SH-SY5Y (cell line): ENCODE data around the gene GAK.

Experiments used
- GATA2 ChIP-seq: IDR thresholded peaks from 2 replicates; pipeline ENCODE4 v1.6.1; 2011; ENCODE audit warnings: mild to moderate bottlenecking, low read depth, low read length
- GATA3 ChIP-seq: IDR thresholded peaks from 2 replicates; pipeline ENCODE4 v1.6.1; 2011; ENCODE audit warnings: low read depth, mild to moderate bottlenecking, low read length, moderate library complexity

Gene GAK

GRCh38 chr4:829761-830600 is 102.1 kb downstream of the GAK start:
- TF ChIP-seq GATA2 (no peak), GATA3 (no peak)

- TF ChIP-seq GATA3 (no peak), GATA2 (no peak)
These were observed 102.8 kb downstream of the GAK start for GRCh38 chr4:829291-829690.

- TF ChIP-seq GATA3, result no peak
- no peak for TF ChIP-seq GATA2
These were observed 103.4 kb downstream of the GAK start for GRCh38 chr4:828641-829271.

- TF ChIP-seq GATA3 (no peak), GATA2 (no peak)
These were observed 104.7 kb downstream of the GAK start for GRCh38 chr4:827209-828081.

GRCh38 chr4:826508-827208 is 105.5 kb downstream of the GAK start:
- TF ChIP-seq GATA2 (no peak), GATA3 (no peak)

GRCh38 chr4:825971-826330 is 106.2 kb downstream of the GAK start, which contains the start of gene CPLX1:
Gene CPLX1, minus strand, starts transcription at chr4:826129. Its CDS starts 1,607 bp downstream, at chr4:824522.
- no peak for TF ChIP-seq GATA3
- no peak for TF ChIP-seq GATA2

GRCh38 chr4:825063-825970 is 106.8 kb downstream of the GAK start:
- TF ChIP-seq GATA2, result no peak
- TF ChIP-seq GATA3, result no peak

- no peak for TF ChIP-seq GATA2
- no peak for TF ChIP-seq GATA3
These were observed 107.6 kb downstream of the GAK start for GRCh38 chr4:824461-825062.

- TF ChIP-seq GATA2 (no peak), GATA3 (no peak)
These were observed 108.2 kb downstream of the GAK start for GRCh38 chr4:823761-824460.

GRCh38 chr4:823176-823760 is 108.8 kb downstream of the GAK start:
- TF ChIP-seq GATA2 (no peak), GATA3 (no peak)

GRCh38 chr4:822361-823175 is 109.5 kb downstream of the GAK start:
- no peak for TF ChIP-seq GATA2
- no peak for TF ChIP-seq GATA3

- no peak for TF ChIP-seq GATA2
- TF ChIP-seq GATA3, result no peak
These were observed 110.5 kb downstream of the GAK start for GRCh38 chr4:821631-822030.
